Epithelial cell of esophagus (primary cell): Measurements from ENCODE around the gene CCNF.

Source experiments
- DNase-seq: peaks from one replicate; pipeline ENCODE4 v3.0.0; 2010; ENCODE audit warnings: low read depth
- H3K4me3 ChIP-seq: 2 replicates; pipeline ENCODE4 v1.5.1; 2011; ENCODE audit warnings: mild to moderate bottlenecking, low read length, control low read depth
- CTCF ChIP-seq: IDR thresholded peaks from 2 replicates; pipeline ENCODE4 v1.5.1; 2011; ENCODE audit warnings: low read depth, mild to moderate bottlenecking, low read length, control low read depth, inconsistent platforms; ENCODE audit not compliant: insufficient read depth; ENCODE audit errors: missing control alignments

Gene CCNF

GRCh38 chr16:2495041-2495440 lies 65.8 kb downstream of the CCNF start:
- DNase-seq = no peak
- TF ChIP-seq CTCF = no peak
- H3K4me3 ChIP-seq = no peak overlapping the region

DNA sequence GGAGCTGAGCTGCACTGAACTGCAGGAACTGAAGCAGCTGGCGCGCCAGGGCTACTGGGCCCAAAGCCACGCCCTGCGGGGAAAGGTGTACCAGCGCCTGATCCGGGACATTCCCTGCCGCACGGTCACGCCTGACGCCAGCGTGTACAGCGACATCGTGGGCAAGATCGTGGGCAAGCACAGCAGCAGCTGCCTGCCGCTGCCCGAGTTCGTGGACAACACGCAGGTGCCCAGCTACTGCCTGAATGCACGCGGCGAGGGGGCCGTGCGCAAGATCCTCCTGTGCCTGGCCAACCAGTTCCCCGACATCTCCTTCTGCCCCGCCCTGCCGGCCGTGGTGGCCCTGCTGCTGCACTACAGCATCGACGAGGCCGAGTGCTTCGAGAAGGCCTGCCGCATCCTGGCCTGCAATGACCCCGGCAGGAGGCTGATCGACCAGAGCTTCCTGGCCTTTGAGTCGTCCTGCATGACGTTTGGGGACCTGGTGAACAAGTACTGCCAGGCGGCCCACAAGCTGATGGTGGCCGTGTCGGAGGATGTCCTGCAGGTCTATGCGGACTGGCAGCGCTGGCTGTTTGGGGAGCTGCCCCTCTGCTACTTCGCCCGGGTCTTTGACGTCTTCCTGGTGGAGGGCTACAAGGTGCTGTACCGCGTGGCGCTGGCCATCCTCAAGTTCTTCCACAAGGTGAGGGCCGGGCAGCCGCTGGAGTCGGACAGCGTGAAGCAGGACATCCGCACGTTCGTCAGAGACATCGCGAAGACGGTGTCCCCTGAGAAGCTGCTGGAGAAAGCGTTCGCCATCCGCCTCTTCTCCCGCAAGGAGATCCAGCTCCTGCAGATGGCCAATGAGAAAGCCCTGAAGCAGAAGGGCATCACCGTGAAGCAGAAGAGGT lies 67.2 kb downstream of the CCNF start:
- no peak for DNase-seq
- TF ChIP-seq CTCF = no peak

GRCh38 chr16:2497116-2497630 lies 67.9 kb downstream of the CCNF start:
- TF ChIP-seq CTCF = no peak
- H3K4me3 ChIP-seq = no peak overlapping the region

More for the DNA sequence above, 67.2 kb downstream of the CCNF start:
- H3K4me3 ChIP-seq = no peak overlapping the region

GRCh38 chr16:2497695-2498484 lies 68.6 kb downstream of the CCNF start:
- no peak overlapping the region for H3K4me3 ChIP-seq
- no peak for TF ChIP-seq CTCF

More at GRCh38 chr16:2497116-2497630, 67.9 kb downstream of the CCNF start:
- no peak for DNase-seq

GRCh38 chr16:2498531-2499253 lies 69.4 kb downstream of the CCNF start:
- H3K4me3 ChIP-seq = no peak overlapping the region
- DNase-seq = peak; percentile 69
- no peak for TF ChIP-seq CTCF

More at GRCh38 chr16:2497695-2498484, 68.6 kb downstream of the CCNF start:
- DNase-seq = no peak

DNA sequence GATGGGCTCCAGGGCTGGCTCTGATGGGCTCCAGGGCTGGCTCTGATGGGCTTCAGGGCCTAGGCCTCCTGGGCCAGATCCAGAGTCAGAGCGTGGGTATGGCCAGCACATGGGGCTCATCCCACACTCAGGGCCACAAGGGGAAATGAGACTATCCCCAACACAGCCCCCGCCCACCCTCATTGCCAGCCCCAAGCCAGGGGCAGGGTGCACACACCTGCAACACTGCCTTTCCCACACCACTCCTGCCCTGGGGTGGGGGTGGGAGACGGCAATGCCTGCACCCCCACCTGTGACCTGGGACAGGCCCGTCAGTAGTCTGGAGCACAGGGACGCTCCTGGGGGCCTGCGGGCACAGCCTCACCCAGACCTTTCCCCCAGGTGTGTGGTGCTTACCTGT lies 70.2 kb downstream of the CCNF start:
- no peak overlapping the region for H3K4me3 ChIP-seq
- TF ChIP-seq CTCF = no peak

More for the DNA sequence above, 70.2 kb downstream of the CCNF start:
- DNase-seq = no peak
